ENCODE data around the gene PPCDC.

DNA sequence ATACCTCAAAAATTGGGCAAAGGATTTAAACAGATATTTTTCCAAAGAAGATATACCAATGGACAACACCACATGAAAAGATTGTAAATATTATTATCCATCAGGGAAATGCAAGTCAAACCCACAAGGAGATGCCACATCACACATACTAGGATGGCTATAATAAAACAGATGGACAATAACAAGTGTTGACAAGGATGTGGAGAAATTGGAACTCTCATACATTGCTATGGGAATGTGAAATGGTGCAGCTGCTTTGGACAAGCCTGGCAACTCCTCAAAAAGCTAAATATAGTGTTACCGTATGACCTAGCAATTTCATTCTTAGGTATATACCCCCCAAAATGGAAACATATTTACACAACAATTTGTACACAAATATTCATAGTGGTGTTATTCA is 59.3 kb downstream of the PPCDC start:
- TF ChIP-seq, protein P1, sequence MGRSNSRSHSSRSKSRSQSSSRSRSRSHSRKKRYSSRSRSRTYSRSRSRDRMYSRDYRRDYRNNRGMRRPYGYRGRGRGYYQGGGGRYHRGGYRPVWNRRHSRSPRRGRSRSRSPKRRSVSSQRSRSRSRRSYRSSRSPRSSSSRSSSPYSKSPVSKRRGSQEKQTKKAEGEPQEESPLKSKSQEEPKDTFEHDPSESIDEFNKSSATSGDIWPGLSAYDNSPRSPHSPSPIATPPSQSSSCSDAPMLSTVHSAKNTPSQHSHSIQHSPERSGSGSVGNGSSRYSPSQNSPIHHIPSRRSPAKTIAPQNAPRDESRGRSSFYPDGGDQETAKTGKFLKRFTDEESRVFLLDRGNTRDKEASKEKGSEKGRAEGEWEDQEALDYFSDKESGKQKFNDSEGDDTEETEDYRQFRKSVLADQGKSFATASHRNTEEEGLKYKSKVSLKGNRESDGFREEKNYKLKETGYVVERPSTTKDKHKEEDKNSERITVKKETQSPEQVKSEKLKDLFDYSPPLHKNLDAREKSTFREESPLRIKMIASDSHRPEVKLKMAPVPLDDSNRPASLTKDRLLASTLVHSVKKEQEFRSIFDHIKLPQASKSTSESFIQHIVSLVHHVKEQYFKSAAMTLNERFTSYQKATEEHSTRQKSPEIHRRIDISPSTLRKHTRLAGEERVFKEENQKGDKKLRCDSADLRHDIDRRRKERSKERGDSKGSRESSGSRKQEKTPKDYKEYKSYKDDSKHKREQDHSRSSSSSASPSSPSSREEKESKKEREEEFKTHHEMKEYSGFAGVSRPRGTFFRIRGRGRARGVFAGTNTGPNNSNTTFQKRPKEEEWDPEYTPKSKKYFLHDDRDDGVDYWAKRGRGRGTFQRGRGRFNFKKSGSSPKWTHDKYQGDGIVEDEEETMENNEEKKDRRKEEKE (IDR thresholded peaks at IDR 0.05), result no peak
- TF ChIP-seq, protein P2, sequence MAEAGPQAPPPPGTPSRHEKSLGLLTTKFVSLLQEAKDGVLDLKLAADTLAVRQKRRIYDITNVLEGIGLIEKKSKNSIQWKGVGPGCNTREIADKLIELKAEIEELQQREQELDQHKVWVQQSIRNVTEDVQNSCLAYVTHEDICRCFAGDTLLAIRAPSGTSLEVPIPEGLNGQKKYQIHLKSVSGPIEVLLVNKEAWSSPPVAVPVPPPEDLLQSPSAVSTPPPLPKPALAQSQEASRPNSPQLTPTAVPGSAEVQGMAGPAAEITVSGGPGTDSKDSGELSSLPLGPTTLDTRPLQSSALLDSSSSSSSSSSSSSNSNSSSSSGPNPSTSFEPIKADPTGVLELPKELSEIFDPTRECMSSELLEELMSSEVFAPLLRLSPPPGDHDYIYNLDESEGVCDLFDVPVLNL (IDR thresholded peaks at IDR 0.05; ENCODE audit: low read depth, low read length), result no peak
- no peak for TF ChIP-seq BHLHE40 (IDR thresholded peaks at IDR 0.05; ENCODE audit: borderline replicate concordance in 1 of 2, low read depth in 2 of 2, low read length in 1 of 2)

Measured in GM12878 (cell line).